DOHH2 (cell line): ENCODE measurements around the gene NPHP3.
"Not testable (repeated sequence)": the region's sequence is repeated elsewhere in the genome, so short reads cannot be mapped to it uniquely, and the experiment has no call there.

Source experiments
- H3F3A ChIP-seq: fragments of 200-600 bp; sonication (generic), shearing (Covaris generic); 2 replicates; pipeline ENCODE4 v1.6.0; 2016; ENCODE audit warnings: antibody characterized with exemption, mild to moderate bottlenecking; ENCODE audit not compliant: control insufficient read depth, insufficient read depth
- H3K27ac ChIP-seq: fragments of 200-600 bp; sonication (generic); 2 replicates; pipeline ENCODE4 v1.5.1; 2014; ENCODE audit warnings: low read depth, mild to moderate bottlenecking, low read length, moderate library complexity
- H3K27me3 ChIP-seq: fragments of 200-600 bp; sonication (generic); 2 replicates; pipeline ENCODE4 v1.6.1; 2014; ENCODE audit warnings: mild to moderate bottlenecking, low read length, mixed read lengths; ENCODE audit not compliant: control insufficient read depth
- H3K36me3 ChIP-seq: fragments of 200-600 bp; sonication (generic); 2 replicates; pipeline ENCODE4 v1.6.1; 2014; ENCODE audit warnings: mild to moderate bottlenecking, low read length, moderate library complexity, mixed read lengths; ENCODE audit not compliant: control insufficient read depth
- H3K4me1 ChIP-seq: fragments of 200-600 bp; sonication (generic); 2 replicates; pipeline ENCODE4 v1.6.1; 2014; ENCODE audit warnings: mild to moderate bottlenecking, low read length, mixed read lengths; ENCODE audit not compliant: control insufficient read depth
- H3K4me2 ChIP-seq: fragments of 200-600 bp; sonication (generic); 2 replicates; pipeline ENCODE4 v1.6.0; 2014; ENCODE audit warnings: mild to moderate bottlenecking, low read length, moderate library complexity
- H3K4me3 ChIP-seq: fragments of 200-600 bp; sonication (generic); 2 replicates; pipeline ENCODE4 v1.5.1; 2014; ENCODE audit warnings: mild to moderate bottlenecking, low read length, mixed read lengths
- H3K79me2 ChIP-seq: fragments of 200-600 bp; sonication (generic); 2 replicates; pipeline ENCODE4 v1.6.1; 2014; ENCODE audit warnings: mild to moderate bottlenecking, low read length, mixed read lengths; ENCODE audit not compliant: control insufficient read depth
- H3K9me2 ChIP-seq: fragments of 200-600 bp; sonication (generic); replicated peaks from 2 replicates; pipeline ENCODE4 v1.6.1; 2014; ENCODE audit warnings: mild to moderate bottlenecking, low read length, mixed read lengths; ENCODE audit not compliant: control insufficient read depth
- H3K9me3 ChIP-seq: fragments of 200-600 bp; sonication (generic); 2 replicates; pipeline ENCODE4 v1.6.1; 2014; ENCODE audit warnings: antibody characterized with exemption, low read length, mixed read lengths; ENCODE audit not compliant: control insufficient read depth, insufficient read depth
- H4K20me1 ChIP-seq: fragments of 200-600 bp; sonication (generic); 2 replicates; pipeline ENCODE4 v1.6.0; 2014; ENCODE audit warnings: low read depth, mild to moderate bottlenecking, antibody characterized with exemption, low read length, moderate library complexity; ENCODE audit not compliant: control insufficient read depth, insufficient read depth
- EZH2phosphoT487 ChIP-seq: fragments of 200-600 bp; sonication (generic); IDR thresholded peaks from 2 replicates; pipeline ENCODE4 v1.6.1; 2017; ENCODE audit warnings: borderline replicate concordance, mild to moderate bottlenecking, antibody characterized with exemption, low read length, moderate library complexity, mixed read lengths
- TF ChIP-seq, protein P1 (sequence below): fragments of 200-600 bp; sonication (generic); IDR thresholded peaks from one replicate; pipeline ENCODE4 v1.5.1; 2014; ENCODE audit warnings: antibody characterized with exemption, mild to moderate bottlenecking, low read depth, low read length; ENCODE audit not compliant: poor library complexity, severe bottlenecking

NPHP3 gene

DNA sequence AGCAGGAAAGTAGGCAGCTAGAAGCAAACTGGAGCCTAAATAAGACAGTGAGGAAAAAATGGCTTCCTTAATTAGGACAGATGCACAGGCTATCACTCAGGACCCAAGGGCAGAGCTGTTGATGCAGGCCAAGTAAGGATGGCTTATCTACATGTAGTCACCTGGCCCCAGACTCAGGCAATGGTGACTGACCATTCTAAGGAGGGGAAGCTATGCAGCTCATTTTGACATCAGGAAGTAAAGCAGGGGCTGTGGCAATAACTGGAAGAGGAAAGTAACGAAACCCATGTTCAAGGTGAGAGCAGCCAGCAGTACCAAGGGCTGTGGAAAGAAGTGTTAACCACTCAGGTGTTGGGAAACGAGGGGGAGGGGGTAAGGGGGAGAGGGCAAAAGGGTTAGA lies 78.8 kb downstream of the NPHP3 start:
- Histone ChIP-seq H3K4me3 (no peak overlapping the region), H3K79me2 (no peaks in the 10 kb centered on the region), H3K27me3 (no peaks in the 10 kb centered on the region), H3K27ac (no peak overlapping the region), H4K20me1 (no peaks in the 10 kb centered on the region), H3K4me1 (peaks cover 13% of the 10 kb centered on the region), H3K9me3 (no peaks in the 10 kb centered on the region), H3K9me2 (no peaks in the 10 kb centered on the region), H3K4me2 (no peak overlapping the region), H3F3A (0 out of 2 replicates have a peak, but pooled peaks cover 2% of the 10 kb centered on the region), H3K36me3 (peaks cover 11% of the 10 kb centered on the region)
- TF ChIP-seq, protein P1, sequence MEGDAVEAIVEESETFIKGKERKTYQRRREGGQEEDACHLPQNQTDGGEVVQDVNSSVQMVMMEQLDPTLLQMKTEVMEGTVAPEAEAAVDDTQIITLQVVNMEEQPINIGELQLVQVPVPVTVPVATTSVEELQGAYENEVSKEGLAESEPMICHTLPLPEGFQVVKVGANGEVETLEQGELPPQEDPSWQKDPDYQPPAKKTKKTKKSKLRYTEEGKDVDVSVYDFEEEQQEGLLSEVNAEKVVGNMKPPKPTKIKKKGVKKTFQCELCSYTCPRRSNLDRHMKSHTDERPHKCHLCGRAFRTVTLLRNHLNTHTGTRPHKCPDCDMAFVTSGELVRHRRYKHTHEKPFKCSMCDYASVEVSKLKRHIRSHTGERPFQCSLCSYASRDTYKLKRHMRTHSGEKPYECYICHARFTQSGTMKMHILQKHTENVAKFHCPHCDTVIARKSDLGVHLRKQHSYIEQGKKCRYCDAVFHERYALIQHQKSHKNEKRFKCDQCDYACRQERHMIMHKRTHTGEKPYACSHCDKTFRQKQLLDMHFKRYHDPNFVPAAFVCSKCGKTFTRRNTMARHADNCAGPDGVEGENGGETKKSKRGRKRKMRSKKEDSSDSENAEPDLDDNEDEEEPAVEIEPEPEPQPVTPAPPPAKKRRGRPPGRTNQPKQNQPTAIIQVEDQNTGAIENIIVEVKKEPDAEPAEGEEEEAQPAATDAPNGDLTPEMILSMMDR, result no peak
- TF ChIP-seq EZH2phosphoT487, result no peak

DNA sequence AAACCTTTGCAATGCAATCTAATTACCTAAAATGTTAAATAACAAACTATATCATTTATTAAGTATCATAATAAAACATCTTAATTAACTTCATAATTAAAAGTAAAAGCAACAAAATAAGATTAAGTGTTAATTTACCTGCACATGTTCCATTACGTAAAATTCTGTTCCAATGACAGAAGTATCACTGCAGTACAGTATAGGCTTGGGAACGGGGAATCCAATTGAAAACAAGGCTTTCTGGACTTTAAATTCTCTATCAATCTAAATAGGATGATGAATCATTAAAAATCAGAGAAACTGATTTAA lies 79.7 kb downstream of the NPHP3 start:
- Histone ChIP-seq H3K27ac (no peak overlapping the region), H3K4me3 (no peak overlapping the region), H3F3A (0 out of 2 replicates have a peak, but pooled peaks cover 2% of the 10 kb centered on the region), H3K36me3 (peaks cover 13% of the 10 kb centered on the region), H3K4me2 (no peak overlapping the region), H3K9me2 (no peaks in the 10 kb centered on the region), H3K4me1 (peaks cover 13% of the 10 kb centered on the region), H3K79me2 (no peaks in the 10 kb centered on the region), H3K27me3 (no peaks in the 10 kb centered on the region), H3K9me3 (no peaks in the 10 kb centered on the region), H4K20me1 (no peaks in the 10 kb centered on the region)
- TF ChIP-seq, protein P1, result no peak
- TF ChIP-seq EZH2phosphoT487, result no peak

DNA sequence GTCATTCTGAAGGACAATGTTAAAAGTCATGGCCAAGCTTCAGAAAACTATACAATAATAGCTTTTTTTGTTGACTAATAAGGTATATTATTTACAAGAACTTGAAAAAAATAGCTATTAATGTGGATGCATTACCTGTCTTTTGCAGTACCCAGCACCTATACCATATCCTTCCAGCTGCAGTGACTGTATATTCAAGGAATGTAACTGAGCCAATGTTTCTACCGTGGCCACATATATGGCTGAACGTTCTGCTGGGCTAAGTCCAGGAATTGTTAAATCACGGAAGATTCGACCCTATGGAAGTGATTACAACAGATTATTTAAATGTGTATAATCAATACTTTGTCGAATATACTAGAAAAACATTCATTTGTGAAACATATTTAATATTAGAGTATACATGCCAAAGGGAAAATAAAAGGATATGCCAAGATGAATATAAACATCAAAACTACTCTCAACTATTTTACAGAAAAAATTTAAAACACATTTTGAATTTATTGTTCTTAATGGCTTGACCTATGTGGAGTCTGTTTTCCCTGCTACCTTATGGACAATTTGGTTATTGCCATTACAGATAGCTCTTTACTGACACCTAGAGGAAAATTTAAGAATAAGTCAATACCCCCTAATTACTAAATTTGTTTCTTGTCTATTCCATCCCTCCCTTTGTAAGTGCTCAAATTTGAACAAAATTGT lies 80.2 kb downstream of the NPHP3 start:
- H3K4me1 ChIP-seq, result peaks cover 9% of the 10 kb centered on the region
- no peaks in the 10 kb centered on the region for H3K79me2 ChIP-seq
- 0 out of 2 replicates have a peak, but pooled peaks cover 2% of the 10 kb centered on the region for H3F3A ChIP-seq
- H3K27me3 ChIP-seq, result no peaks in the 10 kb centered on the region
- no peaks in the 10 kb centered on the region for H3K9me3 ChIP-seq
- TF ChIP-seq, protein P1, result peak; percentile 56
- no peak for TF ChIP-seq EZH2phosphoT487
- peaks cover 14% of the 10 kb centered on the region for H3K36me3 ChIP-seq
- H4K20me1 ChIP-seq, result no peaks in the 10 kb centered on the region
- no peak overlapping the region for H3K27ac ChIP-seq
- no peak overlapping the region for H3K4me3 ChIP-seq
- H3K4me2 ChIP-seq, result no peak overlapping the region
- no peaks in the 10 kb centered on the region for H3K9me2 ChIP-seq

DNA sequence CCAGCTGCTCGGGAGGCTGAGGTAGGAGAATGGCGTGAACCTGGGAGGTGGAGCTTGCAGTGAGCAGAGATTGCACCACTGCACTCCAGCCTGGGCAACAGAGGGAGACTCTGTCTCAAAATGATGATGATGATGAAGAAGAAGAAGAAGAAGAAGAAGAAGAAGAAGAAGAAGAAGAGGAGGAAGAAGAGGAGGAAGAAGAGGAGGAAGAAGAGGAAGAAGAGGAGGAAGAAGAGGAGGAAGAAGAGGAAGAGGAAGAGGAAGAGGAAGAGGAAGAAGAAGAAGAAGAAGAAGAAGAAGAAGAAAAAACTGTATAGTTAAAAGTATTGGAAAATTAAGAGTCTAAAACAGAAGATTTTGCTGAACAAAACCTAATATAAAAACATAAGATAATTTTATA lies 80.8 kb downstream of the NPHP3 start:
- not testable (repeated sequence) for H3K4me3 ChIP-seq, H3K27me3 ChIP-seq, H4K20me1 ChIP-seq, H3K9me2 ChIP-seq, H3K27ac ChIP-seq, H3K4me1 ChIP-seq, H3K9me3 ChIP-seq, H3K4me2 ChIP-seq, H3F3A ChIP-seq, H3K79me2 ChIP-seq
- peaks cover 14% of the 10 kb centered on the region for H3K36me3 ChIP-seq
